ENCODE measurements around the gene SLC35G3. TPM values are rescaled to one million over a fixed set of nuclear protein-coding genes. Genes with fewer than 3 reads are reported as not detected.
"Not testable (repeated sequence)": the region's sequence is repeated elsewhere in the genome, so short reads cannot be mapped to it uniquely, and the experiment has no call there.

The SLC35G3 gene
- total RNA-seq, 1 donor from 2014 or later = not detected

GRCh38 chr17:35167046-35167445 is 27.1 kb downstream of the SLC35G3 start:
- DNase-seq (ENCODE audit: low read depth) = peak; percentile 65

GRCh38 chr17:35166526-35166925 is 27.7 kb downstream of the SLC35G3 start:
- DNase-seq (ENCODE audit: low read depth) = no peak

GRCh38 chr17:35164716-35165115 is 29.5 kb downstream of the SLC35G3 start:
- DNase-seq (ENCODE audit: low read depth) = no peak

GRCh38 chr17:35163886-35164285 is 30.3 kb downstream of the SLC35G3 start:
- DNase-seq (ENCODE audit: low read depth) = no peak

- no peak for DNase-seq (ENCODE audit: low read depth)
Measured at GRCh38 chr17:35162755-35163154, 31.4 kb downstream of the SLC35G3 start.

GRCh38 chr17:35161281-35161761 is 32.9 kb downstream of the SLC35G3 start:
- no peak for DNase-seq (ENCODE audit: low read depth)

- no peak for DNase-seq (ENCODE audit: low read depth)
Measured at GRCh38 chr17:35160354-35161201, 33.6 kb downstream of the SLC35G3 start.

- DNase-seq (ENCODE audit: low read depth) = no peak
Measured at GRCh38 chr17:35159940-35160339, 34.3 kb downstream of the SLC35G3 start.

- no peak for DNase-seq (ENCODE audit: low read depth)
Measured at GRCh38 chr17:35155246-35155645, 38.9 kb downstream of the SLC35G3 start.

- DNase-seq (ENCODE audit: low read depth) = no peak
Measured at GRCh38 chr17:35154196-35155165, 39.7 kb downstream of the SLC35G3 start.

GRCh38 chr17:35152421-35153140 is 41.6 kb downstream of the SLC35G3 start:
- DNase-seq (ENCODE audit: low read depth) = no peak

GRCh38 chr17:35151080-35151479 is 43.1 kb downstream of the SLC35G3 start:
- not testable (repeated sequence) for DNase-seq (ENCODE audit: low read depth)

GRCh38 chr17:35149941-35150340 is 44.3 kb downstream of the SLC35G3 start:
- DNase-seq (ENCODE audit: low read depth) = no peak

GRCh38 chr17:35148144-35148543 is 46.0 kb downstream of the SLC35G3 start:
- peak; percentile 42 for DNase-seq (ENCODE audit: low read depth)

GRCh38 chr17:35147375-35147905 is 46.8 kb downstream of the SLC35G3 start, which contains the start of gene UNC45B:
Gene UNC45B, plus strand, starts transcription at chr17:35147817. Its CDS starts 447 bp downstream, at chr17:35148264.
- DNase-seq (ENCODE audit: low read depth) = peak; percentile 96

GRCh38 chr17:35146214-35146833 is 47.9 kb downstream of the SLC35G3 start:
- DNase-seq (ENCODE audit: low read depth) = peak; percentile 37

- no peak for DNase-seq (ENCODE audit: low read depth)
Measured at GRCh38 chr17:35144840-35145239, 49.4 kb downstream of the SLC35G3 start.
